LNCaP clone FGC (cell line): Measurements from ENCODE around the gene INTS6L.

ENCODE experiments used
- DNase-seq: peaks from one replicate; pipeline ENCODE4 v3.0.0-alpha.2; 2011; ENCODE audit warnings: low read depth
- H3K4me3 ChIP-seq: 2 replicates; pipeline ENCODE4 v1.5.1; 2011; ENCODE audit warnings: mild to moderate bottlenecking, low read depth, low read length, control low read depth
- TF ChIP-seq, protein P1 (sequence below): IDR thresholded peaks from 2 replicates; pipeline ENCODE4 v1.5.1; 2012; ENCODE audit warnings: mild to moderate bottlenecking; ENCODE audit not compliant: control insufficient read depth, insufficient read depth; ENCODE audit errors: extremely low read depth

Gene INTS6L

DNA sequence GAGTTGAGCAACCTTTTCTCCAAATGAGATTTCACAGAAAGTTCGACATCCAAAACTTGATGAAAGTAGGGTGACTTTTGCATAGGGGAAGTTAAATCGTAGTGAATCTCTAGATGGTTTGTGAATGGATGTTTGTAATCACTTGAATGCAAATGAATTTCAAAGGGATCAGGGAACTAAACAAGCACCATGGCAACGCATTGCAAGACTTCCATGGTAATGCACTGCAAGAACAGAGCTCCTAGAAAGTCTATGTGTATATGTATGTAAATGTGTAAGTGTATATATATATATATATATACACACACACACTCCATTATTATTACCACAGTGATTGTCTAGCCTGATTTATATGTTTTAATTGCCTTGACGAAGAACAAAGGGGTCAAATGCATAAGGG, 27.3 kb downstream of the INTS6L start:
- TF ChIP-seq, protein P1, sequence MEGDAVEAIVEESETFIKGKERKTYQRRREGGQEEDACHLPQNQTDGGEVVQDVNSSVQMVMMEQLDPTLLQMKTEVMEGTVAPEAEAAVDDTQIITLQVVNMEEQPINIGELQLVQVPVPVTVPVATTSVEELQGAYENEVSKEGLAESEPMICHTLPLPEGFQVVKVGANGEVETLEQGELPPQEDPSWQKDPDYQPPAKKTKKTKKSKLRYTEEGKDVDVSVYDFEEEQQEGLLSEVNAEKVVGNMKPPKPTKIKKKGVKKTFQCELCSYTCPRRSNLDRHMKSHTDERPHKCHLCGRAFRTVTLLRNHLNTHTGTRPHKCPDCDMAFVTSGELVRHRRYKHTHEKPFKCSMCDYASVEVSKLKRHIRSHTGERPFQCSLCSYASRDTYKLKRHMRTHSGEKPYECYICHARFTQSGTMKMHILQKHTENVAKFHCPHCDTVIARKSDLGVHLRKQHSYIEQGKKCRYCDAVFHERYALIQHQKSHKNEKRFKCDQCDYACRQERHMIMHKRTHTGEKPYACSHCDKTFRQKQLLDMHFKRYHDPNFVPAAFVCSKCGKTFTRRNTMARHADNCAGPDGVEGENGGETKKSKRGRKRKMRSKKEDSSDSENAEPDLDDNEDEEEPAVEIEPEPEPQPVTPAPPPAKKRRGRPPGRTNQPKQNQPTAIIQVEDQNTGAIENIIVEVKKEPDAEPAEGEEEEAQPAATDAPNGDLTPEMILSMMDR = no peak
- no peak overlapping the region for H3K4me3 ChIP-seq
- no peak for DNase-seq

DNA sequence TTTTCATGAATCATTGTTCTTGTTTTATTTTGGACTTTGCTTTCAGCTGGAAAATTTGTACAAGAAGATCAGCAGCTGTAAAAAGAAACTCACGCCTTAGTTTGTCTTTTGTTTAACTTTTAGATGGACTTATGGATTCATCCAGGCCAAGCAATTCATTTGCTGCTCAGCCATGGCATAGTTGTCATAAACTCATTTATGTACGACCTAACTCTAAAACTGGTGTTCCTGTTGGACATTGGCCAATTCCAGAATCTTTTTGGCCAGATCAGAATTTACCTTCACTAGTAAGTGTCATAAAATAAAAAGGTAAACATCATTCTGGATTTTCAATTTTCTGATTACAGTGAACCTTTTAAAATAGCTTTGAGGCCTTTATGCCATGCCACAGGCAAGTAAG, 29.1 kb downstream of the INTS6L start:
- H3K4me3 ChIP-seq = no peak overlapping the region
- peak; percentile 53 for DNase-seq
- TF ChIP-seq, protein P1 = no peak

DNA sequence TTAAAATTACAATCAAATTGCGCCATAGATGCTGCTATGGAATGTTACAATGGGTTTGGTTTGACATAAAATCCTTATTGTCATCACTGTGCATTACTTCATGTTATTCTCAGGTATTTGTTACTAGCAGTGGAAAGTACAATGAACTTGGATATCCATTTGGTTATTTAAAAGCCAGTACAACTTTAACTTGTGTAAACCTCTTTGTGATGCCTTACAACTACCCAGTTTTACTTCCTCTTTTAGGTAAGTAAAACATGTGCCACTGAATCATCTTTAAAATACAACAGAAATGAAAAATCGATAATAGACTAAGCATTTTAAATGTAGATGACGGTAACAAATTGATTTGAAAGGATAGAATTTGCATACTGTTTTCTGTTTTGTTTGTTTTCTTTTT, 35.6 kb downstream of the INTS6L start:
- DNase-seq = no peak
- H3K4me3 ChIP-seq = no peak overlapping the region
- TF ChIP-seq, protein P1 = no peak

DNA sequence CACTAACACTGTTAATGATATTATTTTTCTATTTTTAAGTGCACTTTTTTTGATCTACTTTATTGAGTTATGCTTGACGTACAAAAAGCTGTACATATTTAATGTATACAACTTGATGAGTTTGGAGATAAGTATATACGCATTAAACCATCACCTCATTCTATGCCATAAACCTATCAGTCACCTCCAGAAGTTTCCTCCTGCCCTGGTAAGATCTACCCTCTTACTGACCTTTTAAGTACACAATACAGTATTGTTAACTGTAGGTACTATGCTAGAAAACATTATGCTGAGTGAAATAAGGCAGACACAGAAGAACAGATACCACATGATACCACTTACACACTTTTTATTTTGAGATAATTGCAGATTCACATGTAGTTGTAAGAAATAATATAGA, 36.9 kb downstream of the INTS6L start:
- H3K4me3 ChIP-seq = no peak overlapping the region
- TF ChIP-seq, protein P1 = no peak
- no peak for DNase-seq

GRCh38 chrX:135572436-135572835, 52.0 kb downstream of the INTS6L start:
- TF ChIP-seq, protein P1 = peak; percentile 21; the same call in 1 of the 2 replicates
- DNase-seq = no peak
- no peak overlapping the region for H3K4me3 ChIP-seq

DNA sequence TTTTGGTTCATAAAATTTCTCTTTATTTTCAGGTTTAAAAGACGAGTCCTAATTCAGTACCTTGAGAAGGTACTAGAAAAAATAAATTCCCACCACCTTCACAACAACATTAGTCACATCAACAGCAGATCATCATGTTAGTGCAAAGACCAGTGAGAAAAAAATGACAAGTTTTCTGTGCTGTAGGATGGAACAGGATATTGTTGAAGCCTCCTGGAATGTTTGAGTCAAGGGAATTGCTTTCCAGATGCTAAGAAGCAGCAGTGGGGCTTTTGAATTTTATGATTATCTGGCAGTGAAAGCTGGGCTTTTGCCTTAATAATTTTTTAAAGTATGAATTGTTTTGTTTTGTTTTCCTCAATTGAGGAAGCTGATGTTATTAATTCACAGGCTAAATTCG, 61.0 kb downstream of the INTS6L start:
- TF ChIP-seq, protein P1 = no peak
- no peak for DNase-seq
- no peak overlapping the region for H3K4me3 ChIP-seq

GRCh38 chrX:135585153-135585552, 64.7 kb downstream of the INTS6L start:
- no peak overlapping the region for H3K4me3 ChIP-seq
- DNase-seq = no peak
- TF ChIP-seq, protein P1 = no peak
